GM12872 (cell line): ENCODE measurements around the gene CRYZ.
A peak's percentile ranks its signal among the peaks of the same experiment; 100 is the strongest.

Experiments
- CTCF ChIP-seq: IDR thresholded peaks from 3 replicates; pipeline ENCODE4 v1.5.1; 2011; ENCODE audit warnings: low read depth, mild to moderate bottlenecking, low read length, moderate library complexity; ENCODE audit not compliant: insufficient read depth

CRYZ gene

GRCh38 chr1:74699331-74699730 is 33.5 kb downstream of the CRYZ start:
- no peak for TF ChIP-seq CTCF

GRCh38 chr1:74697832-74698231 is 35.0 kb downstream of the CRYZ start:
- TF ChIP-seq CTCF: no peak

GRCh38 chr1:74693473-74693872 is 39.4 kb downstream of the CRYZ start:
- TF ChIP-seq CTCF: no peak

GRCh38 chr1:74690909-74691308 is 41.9 kb downstream of the CRYZ start:
- TF ChIP-seq CTCF: no peak

GRCh38 chr1:74690364-74690696 is 42.5 kb downstream of the CRYZ start:
- no peak for TF ChIP-seq CTCF

- TF ChIP-seq CTCF: peak; percentile 65
These were observed 43.1 kb downstream of the CRYZ start for GRCh38 chr1:74689621-74690363.

GRCh38 chr1:74686928-74687327 is 45.9 kb downstream of the CRYZ start:
- no peak for TF ChIP-seq CTCF
